ENCODE measurements around the gene MAK.
"Not testable (repeated sequence)": the region's sequence is repeated elsewhere in the genome, so short reads cannot be mapped to it uniquely, and the experiment has no call there.

Gene MAK

GRCh38 chr6:10843554-10843953 lies 5.2 kb upstream of the MAK start:
- H3K36me3 Mint-ChIP-seq (ENCODE audit: insufficient read depth), result peaks cover 8% of the 10 kb centered on the region
- ATAC-seq (replicated peaks) (no peak), DNase-seq (no peak)
- peaks cover 7% of the 10 kb centered on the region in 2 donors for H3K4me1 Mint-ChIP-seq (ENCODE audit: low read depth in 2 of 2)
- H3K27ac Mint-ChIP-seq, result no peak overlapping the region
- no peaks in the 10 kb centered on the region for H3K9me3 Mint-ChIP-seq
- peaks cover 52 to 55% of the 10 kb centered on the region in 2 donors for H3K27me3 Mint-ChIP-seq
- no peak overlapping the region for H3K4me3 Mint-ChIP-seq

GRCh38 chr6:10838794-10839333 lies 525 bp upstream of the MAK start:
- peak overlapping the region; percentile 65 to 75 for H3K4me3 Mint-ChIP-seq
- H3K4me1 Mint-ChIP-seq (ENCODE audit: low read depth in 2 of 2), result peaks cover 17% of the 10 kb centered on the region in 2 donors
- ATAC-seq (replicated peaks), result peak; percentile 18
- H3K27me3 Mint-ChIP-seq, result peaks cover 78 to 84% of the 10 kb centered on the region in 2 donors
- peaks cover 11% of the 10 kb centered on the region for H3K36me3 Mint-ChIP-seq (ENCODE audit: insufficient read depth)
- no peaks in the 10 kb centered on the region for H3K9me3 Mint-ChIP-seq
- H3K27ac Mint-ChIP-seq, result peak overlapping the region; percentile 85 to 86
- no peak for DNase-seq

GRCh38 chr6:10837622-10837994 lies 731 bp downstream of the MAK start:
- Mint-ChIP-seq H3K27me3 (peaks cover 72 to 76% of the 10 kb centered on the region in 2 donors), H3K4me1 (ENCODE audit: low read depth in 2 of 2) (peaks cover 17% of the 10 kb centered on the region in 2 donors), H3K27ac (peak overlapping the region; percentile 85 to 86), H3K36me3 (ENCODE audit: insufficient read depth) (peaks cover 10% of the 10 kb centered on the region), H3K9me3 (no peaks in the 10 kb centered on the region), H3K4me3 (peak overlapping the region; percentile 65 to 75)
- DNase-seq, result no peak
- no peak for ATAC-seq (replicated peaks)

- H3K4me1 Mint-ChIP-seq (ENCODE audit: low read depth in 2 of 2), result peaks cover 17% of the 10 kb centered on the region in 2 donors
These were observed 1.2 kb downstream of the MAK start for GRCh38 chr6:10837009-10837621.

GRCh38 chr6:10834823-10835222 lies 3.5 kb downstream of the MAK start:
- Mint-ChIP-seq H3K27me3 (peaks cover 49 to 58% of the 10 kb centered on the region in 2 donors), H3K9me3 (no peaks in the 10 kb centered on the region), H3K36me3 (ENCODE audit: insufficient read depth) (peaks cover 13% of the 10 kb centered on the region), H3K4me1 (ENCODE audit: low read depth in 2 of 2) (peaks cover 17% of the 10 kb centered on the region in 2 donors), H3K4me3 (no peak overlapping the region), H3K27ac (no peak overlapping the region)
- ATAC-seq (replicated peaks), result no peak
- no peak for DNase-seq

More at GRCh38 chr6:10837009-10837621, 1.2 kb downstream of the MAK start:
- DNase-seq, result peak in 1 of 3 experiments; percentile 3
- Mint-ChIP-seq H3K36me3 (ENCODE audit: insufficient read depth) (peaks cover 10% of the 10 kb centered on the region), H3K4me3 (peak overlapping the region; percentile 65 to 75), H3K27ac (peak overlapping the region; percentile 85 to 86), H3K27me3 (peaks cover 70 to 76% of the 10 kb centered on the region in 2 donors), H3K9me3 (no peaks in the 10 kb centered on the region)
- no peak for ATAC-seq (replicated peaks)

GRCh38 chr6:10831609-10832008 lies 6.7 kb downstream of the MAK start:
- ATAC-seq (replicated peaks), result no peak
- no peak overlapping the region for H3K27ac Mint-ChIP-seq
- no peak overlapping the region for H3K4me3 Mint-ChIP-seq
- H3K4me1 Mint-ChIP-seq (ENCODE audit: low read depth in 2 of 2), result no peaks in the 10 kb centered on the region
- H3K27me3 Mint-ChIP-seq, result peaks cover 22 to 27% of the 10 kb centered on the region in 2 donors
- no peak for DNase-seq
- no peaks in the 10 kb centered on the region for H3K9me3 Mint-ChIP-seq
- peaks cover 3% of the 10 kb centered on the region for H3K36me3 Mint-ChIP-seq (ENCODE audit: insufficient read depth)

- DNase-seq (no peak), ATAC-seq (replicated peaks) (no peak)
- Mint-ChIP-seq H3K9me3 (no peaks in the 10 kb centered on the region), H3K27ac (no peak overlapping the region), H3K4me3 (no peak overlapping the region), H3K27me3 (no peaks in the 10 kb centered on the region), H3K4me1 (ENCODE audit: low read depth in 2 of 2) (no peaks in the 10 kb centered on the region), H3K36me3 (ENCODE audit: insufficient read depth) (no peaks in the 10 kb centered on the region)
These were observed 13.5 kb downstream of the MAK start for GRCh38 chr6:10824819-10825218.

- Mint-ChIP-seq H3K9me3 (no peaks in the 10 kb centered on the region), H3K4me3 (no peak overlapping the region), H3K4me1 (ENCODE audit: low read depth in 2 of 2) (no peaks in the 10 kb centered on the region), H3K27me3 (no peaks in the 10 kb centered on the region), H3K27ac (no peak overlapping the region), H3K36me3 (ENCODE audit: insufficient read depth) (no peaks in the 10 kb centered on the region)
- ATAC-seq (replicated peaks), result no peak
- no peak for DNase-seq
These were observed 14.0 kb downstream of the MAK start for GRCh38 chr6:10824297-10824696.

- not testable (repeated sequence) for DNase-seq; H3K9me3 Mint-ChIP-seq; ATAC-seq (replicated peaks); H3K4me1 Mint-ChIP-seq (ENCODE audit: low read depth in 2 of 2); H3K4me3 Mint-ChIP-seq; H3K27me3 Mint-ChIP-seq; H3K27ac Mint-ChIP-seq; H3K36me3 Mint-ChIP-seq (ENCODE audit: insufficient read depth)
These were observed 24.2 kb downstream of the MAK start for GRCh38 chr6:10814176-10814575.

- Mint-ChIP-seq H3K27ac (no peak overlapping the region), H3K27me3 (no peaks in the 10 kb centered on the region), H3K9me3 (no peaks in the 10 kb centered on the region), H3K4me1 (ENCODE audit: low read depth in 2 of 2) (no peaks in the 10 kb centered on the region), H3K36me3 (ENCODE audit: insufficient read depth) (peaks cover 5% of the 10 kb centered on the region), H3K4me3 (no peak overlapping the region)
- ATAC-seq (replicated peaks), result no peak
- DNase-seq, result no peak
These were observed 29.2 kb downstream of the MAK start for GRCh38 chr6:10809098-10809497.

- Mint-ChIP-seq H3K27ac (no peak overlapping the region), H3K9me3 (no peaks in the 10 kb centered on the region), H3K27me3 (no peaks in the 10 kb centered on the region), H3K4me1 (ENCODE audit: low read depth in 2 of 2) (no peaks in the 10 kb centered on the region), H3K36me3 (ENCODE audit: insufficient read depth) (peaks cover 5% of the 10 kb centered on the region), H3K4me3 (no peak overlapping the region)
- ATAC-seq (replicated peaks) (no peak), DNase-seq (no peak)
These were observed 30.0 kb downstream of the MAK start for GRCh38 chr6:10808376-10808775.

- no peaks in the 10 kb centered on the region for H3K27me3 Mint-ChIP-seq
- H3K4me3 Mint-ChIP-seq, result no peak overlapping the region
- H3K27ac Mint-ChIP-seq, result no peak overlapping the region
- no peaks in the 10 kb centered on the region for H3K4me1 Mint-ChIP-seq (ENCODE audit: low read depth in 2 of 2)
- DNase-seq, result peak; percentile 39 to 60 (median 56)
- no peaks in the 10 kb centered on the region for H3K9me3 Mint-ChIP-seq
- ATAC-seq (replicated peaks), result peak; percentile 77
- H3K36me3 Mint-ChIP-seq (ENCODE audit: insufficient read depth), result peaks cover 2% of the 10 kb centered on the region
These were observed 37.0 kb downstream of the MAK start for GRCh38 chr6:10801224-10801848.

GRCh38 chr6:10800810-10801209 lies 37.5 kb downstream of the MAK start:
- no peak for ATAC-seq (replicated peaks)
- Mint-ChIP-seq H3K9me3 (no peaks in the 10 kb centered on the region), H3K27ac (no peak overlapping the region), H3K4me3 (no peak overlapping the region), H3K27me3 (no peaks in the 10 kb centered on the region), H3K4me1 (ENCODE audit: low read depth in 2 of 2) (no peaks in the 10 kb centered on the region), H3K36me3 (ENCODE audit: insufficient read depth) (peaks cover 2% of the 10 kb centered on the region)
- DNase-seq, result no peak

GRCh38 chr6:10794239-10794638 lies 44.1 kb downstream of the MAK start:
- peaks cover 2% of the 10 kb centered on the region for H3K36me3 Mint-ChIP-seq (ENCODE audit: insufficient read depth)
- ATAC-seq (replicated peaks) (no peak), DNase-seq (no peak)
- H3K4me3 Mint-ChIP-seq, result no peak overlapping the region
- no peaks in the 10 kb centered on the region for H3K9me3 Mint-ChIP-seq
- no peaks in the 10 kb centered on the region for H3K27me3 Mint-ChIP-seq
- H3K4me1 Mint-ChIP-seq (ENCODE audit: low read depth in 2 of 2), result peaks cover 2 to 7% of the 10 kb centered on the region in 2 donors
- H3K27ac Mint-ChIP-seq, result no peak overlapping the region

All from effector memory CD8-positive, alpha-beta T cell (primary cell).